Osteocyte (in vitro differentiated cells): ENCODE results near the gene URB1. TPM values are rescaled to one million over a fixed set of nuclear protein-coding genes. Genes with fewer than 3 reads are reported as not detected.

Experiments used
- DNase-seq: peaks from one replicate; pipeline ENCODE4 v3.0.0; 2021; ENCODE audit warnings: mixed read lengths; ENCODE audit not compliant: unreplicated experiment; ENCODE audit errors: extremely low spot score
- H3K27ac Mint-ChIP-seq: one replicate; pipeline ENCODE4 v1.8.0; 2021; ENCODE audit warnings: mild to moderate bottlenecking, mixed read lengths; ENCODE audit not compliant: unreplicated experiment
- H3K27me3 Mint-ChIP-seq: one replicate; pipeline ENCODE4 v1.8.0; 2021; ENCODE audit warnings: mixed read lengths; ENCODE audit not compliant: unreplicated experiment
- H3K36me3 Mint-ChIP-seq: one replicate; pipeline ENCODE4 v1.8.0; 2021; ENCODE audit warnings: mixed read lengths; ENCODE audit not compliant: unreplicated experiment
- H3K4me1 Mint-ChIP-seq: one replicate; pipeline ENCODE4 v1.8.0; 2021; ENCODE audit warnings: mixed read lengths; ENCODE audit not compliant: unreplicated experiment
- H3K4me3 Mint-ChIP-seq: one replicate; pipeline ENCODE4 v1.8.0; 2021; ENCODE audit warnings: mild to moderate bottlenecking, moderate library complexity, mixed read lengths; ENCODE audit not compliant: unreplicated experiment
- H3K9me3 Mint-ChIP-seq: one replicate; pipeline ENCODE4 v1.8.0; 2021; ENCODE audit warnings: mixed read lengths; ENCODE audit not compliant: unreplicated experiment
- total RNA-seq: library from RNA; stranded (reverse); gene quantifications from 2 replicates; pipeline ENCODE4 v1.2.1, GENCODE V29; 2021
- TF ChIP-seq, protein P1 (sequence below): fragments of 200-600 bp; sonication (generic); IDR thresholded peaks from 2 replicates; pipeline ENCODE4 v1.5.0; 2021; ENCODE audit warnings: antibody characterized with exemption, mild to moderate bottlenecking, moderate library complexity

The URB1 gene
- total RNA-seq, 1 donor from 2014 or later, result 15.4 TPM

- DNase-seq, result no peak
- Mint-ChIP-seq H3K4me1 (peaks cover 24% of the 10 kb centered on the region), H3K9me3 (no peaks in the 10 kb centered on the region), H3K36me3 (peaks cover 11% of the 10 kb centered on the region), H3K27me3 (no peaks in the 10 kb centered on the region), H3K4me3 (no peak overlapping the region), H3K27ac (no peak overlapping the region)
- TF ChIP-seq, protein P1, sequence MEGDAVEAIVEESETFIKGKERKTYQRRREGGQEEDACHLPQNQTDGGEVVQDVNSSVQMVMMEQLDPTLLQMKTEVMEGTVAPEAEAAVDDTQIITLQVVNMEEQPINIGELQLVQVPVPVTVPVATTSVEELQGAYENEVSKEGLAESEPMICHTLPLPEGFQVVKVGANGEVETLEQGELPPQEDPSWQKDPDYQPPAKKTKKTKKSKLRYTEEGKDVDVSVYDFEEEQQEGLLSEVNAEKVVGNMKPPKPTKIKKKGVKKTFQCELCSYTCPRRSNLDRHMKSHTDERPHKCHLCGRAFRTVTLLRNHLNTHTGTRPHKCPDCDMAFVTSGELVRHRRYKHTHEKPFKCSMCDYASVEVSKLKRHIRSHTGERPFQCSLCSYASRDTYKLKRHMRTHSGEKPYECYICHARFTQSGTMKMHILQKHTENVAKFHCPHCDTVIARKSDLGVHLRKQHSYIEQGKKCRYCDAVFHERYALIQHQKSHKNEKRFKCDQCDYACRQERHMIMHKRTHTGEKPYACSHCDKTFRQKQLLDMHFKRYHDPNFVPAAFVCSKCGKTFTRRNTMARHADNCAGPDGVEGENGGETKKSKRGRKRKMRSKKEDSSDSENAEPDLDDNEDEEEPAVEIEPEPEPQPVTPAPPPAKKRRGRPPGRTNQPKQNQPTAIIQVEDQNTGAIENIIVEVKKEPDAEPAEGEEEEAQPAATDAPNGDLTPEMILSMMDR, result no peak
Observed at GRCh38 chr21:32388306-32388705, 4.5 kb downstream of the URB1 start.

GRCh38 chr21:32387151-32387550, 5.7 kb downstream of the URB1 start:
- Mint-ChIP-seq H3K4me1 (peaks cover 25% of the 10 kb centered on the region), H3K27me3 (no peaks in the 10 kb centered on the region), H3K9me3 (no peaks in the 10 kb centered on the region), H3K4me3 (no peak overlapping the region), H3K27ac (peak overlapping the region; percentile 9), H3K36me3 (peaks cover 21% of the 10 kb centered on the region)
- DNase-seq, result no peak
- TF ChIP-seq, protein P1, result no peak

DNA sequence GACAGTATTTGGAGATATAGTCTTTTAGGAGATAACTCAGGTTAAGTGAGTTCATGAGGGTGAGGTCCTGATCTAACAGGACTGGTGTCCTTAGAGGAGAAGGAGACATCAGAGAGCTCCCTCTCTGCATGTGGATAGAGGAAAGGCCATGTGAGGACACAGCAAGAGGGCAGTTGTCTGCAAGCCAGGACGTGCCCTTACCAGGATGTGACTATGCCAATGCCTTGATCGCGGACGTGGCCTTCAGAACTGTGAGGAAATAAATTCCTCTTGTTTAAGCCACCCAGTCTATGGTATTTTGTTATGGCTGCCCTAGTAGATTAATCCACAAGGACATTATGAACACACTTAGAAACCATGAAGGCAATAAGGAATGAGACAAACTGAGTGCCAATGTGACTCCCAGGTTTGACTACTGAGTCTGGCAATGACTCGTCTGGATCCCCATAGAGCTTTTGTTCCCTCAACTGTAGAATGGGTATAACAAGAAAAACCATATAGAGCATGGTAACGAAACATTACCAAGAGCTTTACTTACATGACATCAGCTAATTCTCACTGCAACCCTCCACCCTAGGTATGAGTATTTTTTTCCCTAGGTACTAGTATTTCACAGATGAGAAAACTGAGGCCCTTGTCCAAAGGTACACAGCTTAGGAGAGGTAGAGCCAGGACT, 6.5 kb downstream of the URB1 start:
- TF ChIP-seq, protein P1, result no peak
- Mint-ChIP-seq H3K4me1 (peaks cover 25% of the 10 kb centered on the region), H3K36me3 (peaks cover 25% of the 10 kb centered on the region), H3K27me3 (no peaks in the 10 kb centered on the region), H3K4me3 (no peak overlapping the region), H3K27ac (peak overlapping the region; percentile 7), H3K9me3 (no peaks in the 10 kb centered on the region)
- no peak for DNase-seq

DNA sequence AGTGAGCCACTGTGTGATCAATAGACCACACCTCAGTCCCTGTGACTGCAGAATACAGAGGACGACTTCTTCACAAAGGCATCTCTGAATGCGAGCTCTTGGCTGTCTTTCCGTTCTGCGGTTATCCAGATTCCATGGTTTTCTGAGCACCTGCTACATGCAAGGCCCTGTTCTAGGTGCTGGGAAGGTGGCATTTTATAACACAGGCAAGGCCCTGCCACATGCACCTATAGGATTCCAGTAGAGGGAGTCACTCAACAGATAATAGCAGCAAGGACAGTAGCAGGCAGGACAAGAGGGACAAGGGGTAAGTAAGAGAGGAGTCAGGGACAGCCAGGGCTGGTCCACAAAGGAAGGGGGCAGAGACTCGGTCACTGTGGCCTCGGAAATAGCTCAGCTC, 9.0 kb downstream of the URB1 start:
- DNase-seq, result no peak
- no peaks in the 10 kb centered on the region for H3K9me3 Mint-ChIP-seq
- no peak overlapping the region for H3K4me3 Mint-ChIP-seq
- peaks cover 41% of the 10 kb centered on the region for H3K36me3 Mint-ChIP-seq
- no peak overlapping the region for H3K27ac Mint-ChIP-seq
- TF ChIP-seq, protein P1, result no peak
- peaks cover 22% of the 10 kb centered on the region for H3K4me1 Mint-ChIP-seq
- H3K27me3 Mint-ChIP-seq, result no peaks in the 10 kb centered on the region

GRCh38 chr21:32382108-32382644, 10.6 kb downstream of the URB1 start:
- Mint-ChIP-seq H3K36me3 (peaks cover 53% of the 10 kb centered on the region), H3K27ac (peak overlapping the region; percentile 65)

More at GRCh38 chr21:32382108-32382644, 10.6 kb downstream of the URB1 start:
- H3K27me3 Mint-ChIP-seq, result no peaks in the 10 kb centered on the region
- no peak overlapping the region for H3K4me3 Mint-ChIP-seq
- no peak for DNase-seq
- TF ChIP-seq, protein P1, result no peak
- H3K4me1 Mint-ChIP-seq, result peaks cover 22% of the 10 kb centered on the region
- H3K9me3 Mint-ChIP-seq, result no peaks in the 10 kb centered on the region
